ENCODE data around the gene ZBTB46. TPM values are rescaled to one million over a fixed set of nuclear protein-coding genes. Genes with fewer than 3 reads are reported as not detected.

The ZBTB46 gene
- total RNA-seq, 1 experiment from 2014 or later: 1.1 TPM

- intact Hi-C loops (cut with micrococcal nuclease; ENCODE audit: unreplicated experiment): no loop called here
- no peak overlapping the region for H3K27ac ChIP-seq (ENCODE audit: low read depth, low read length, poor library complexity, severe bottlenecking)
- peaks cover 6% of the 10 kb centered on the region for H3K4me1 ChIP-seq (ENCODE audit: insufficient read depth, low read length, poor library complexity, severe bottlenecking)
- TF ChIP-seq CTCF (conservative IDR thresholded peaks at IDR 0.05; ENCODE audit: low read depth, low read length) (no peak), EZH2 (IDR thresholded peaks at IDR 0.05; ENCODE audit: borderline replicate concordance, low read depth, low read length, poor library complexity, severe bottlenecking) (no peak)
- ChIA-PET POLR2A (ENCODE audit: low non-redundant PET) (no interaction called here), CTCF (no interaction called here)
- H3K27me3 ChIP-seq (replicated peaks; ENCODE audit: insufficient read depth, low read depth, low read length, poor library complexity): no peaks in the 10 kb centered on the region
- no TSS peak for BruUV-seq (replicated peaks)
- H3K36me3 ChIP-seq (ENCODE audit: insufficient read depth, low read length, poor library complexity, severe bottlenecking): peaks cover 62% of the 10 kb centered on the region
- H3K9me3 ChIP-seq (ENCODE audit: low read depth, low read length, poor library complexity, severe bottlenecking): peaks cover 8% of the 10 kb centered on the region
- DNase-seq (ENCODE audit: low spot score): no peak
- peak overlapping the region; percentile 98 for H3K4me3 ChIP-seq (ENCODE audit: low read depth, low read length, poor library complexity, severe bottlenecking)
Measured at GRCh38 chr20:63709149-63709527, 121.9 kb downstream of the ZBTB46 start.

GRCh38 chr20:63708301-63709148 lies 122.5 kb downstream of the ZBTB46 start:
- POLR2A ChIA-PET (ENCODE audit: low non-redundant PET): no interaction called here
- TF ChIP-seq EZH2 (IDR thresholded peaks at IDR 0.05; ENCODE audit: borderline replicate concordance, low read depth, low read length, poor library complexity, severe bottlenecking) (no peak), CTCF (conservative IDR thresholded peaks at IDR 0.05; ENCODE audit: low read depth, low read length) (no peak)
- Histone ChIP-seq H3K36me3 (ENCODE audit: insufficient read depth, low read length, poor library complexity, severe bottlenecking) (peaks cover 62% of the 10 kb centered on the region), H3K9me3 (ENCODE audit: low read depth, low read length, poor library complexity, severe bottlenecking) (peaks cover 8% of the 10 kb centered on the region), H3K27ac (ENCODE audit: low read depth, low read length, poor library complexity, severe bottlenecking) (peak overlapping the region; percentile 87), H3K4me1 (ENCODE audit: insufficient read depth, low read length, poor library complexity, severe bottlenecking) (peaks cover 6% of the 10 kb centered on the region), H3K4me3 (ENCODE audit: low read depth, low read length, poor library complexity, severe bottlenecking) (peak overlapping the region; percentile 98), H3K27me3 (replicated peaks; ENCODE audit: insufficient read depth, low read depth, low read length, poor library complexity) (no peaks in the 10 kb centered on the region)
- BruUV-seq (replicated peaks): TSS peak; percentile 28
- DNase-seq (ENCODE audit: low spot score): no peak
- CTCF ChIA-PET: no interaction called here
- intact Hi-C loops (cut with micrococcal nuclease; ENCODE audit: unreplicated experiment): no loop called here

GRCh38 chr20:63707558-63708300 lies 123.3 kb downstream of the ZBTB46 start, which contains the start of the genes ARFRP1 and ZGPAT:
ARFRP1 (minus strand) TSS chr20:63707976; CDS start chr20:63707091, 885 bp downstream.
ZGPAT (plus strand) TSS chr20:63708039; CDS start chr20:63708581, 542 bp downstream.
- no peak for TF ChIP-seq CTCF (conservative IDR thresholded peaks at IDR 0.05; ENCODE audit: low read depth, low read length)
- TF ChIP-seq EZH2 (IDR thresholded peaks at IDR 0.05; ENCODE audit: borderline replicate concordance, low read depth, low read length, poor library complexity, severe bottlenecking): no peak
- POLR2A ChIA-PET (ENCODE audit: low non-redundant PET): no interaction called here
- intact Hi-C loops (cut with micrococcal nuclease; ENCODE audit: unreplicated experiment): no loop called here
- DNase-seq (ENCODE audit: low spot score): peak; percentile 89
- Histone ChIP-seq H3K4me3 (ENCODE audit: low read depth, low read length, poor library complexity, severe bottlenecking) (peak within 1 kb of the TSS; percentile 98), H3K27ac (ENCODE audit: low read depth, low read length, poor library complexity, severe bottlenecking) (peak within 1 kb of the TSS; percentile 87), H3K4me1 (ENCODE audit: insufficient read depth, low read length, poor library complexity, severe bottlenecking) (peaks cover 6% of the 10 kb centered on the region), H3K27me3 (replicated peaks; ENCODE audit: insufficient read depth, low read depth, low read length, poor library complexity) (no peaks in the 10 kb centered on the region), H3K36me3 (ENCODE audit: insufficient read depth, low read length, poor library complexity, severe bottlenecking) (peaks cover 59% of the 10 kb centered on the region), H3K9me3 (ENCODE audit: low read depth, low read length, poor library complexity, severe bottlenecking) (peaks cover 8% of the 10 kb centered on the region)
- no TSS peak for BruUV-seq (replicated peaks)
- CTCF ChIA-PET: no interaction called here

Data from A673 (cell line).